DMS 273 treated with DMSO at 0.1 percent for 48 hours (cell line): ENCODE data around the gene DCTN4.

Experiments
- DNase-seq: peaks from one replicate; lab custom pipeline; 2025; lab: John Stamatoyannopoulos, UW

Gene DCTN4

GRCh38 chr5:150670275-150670947, 88.4 kb downstream of the DCTN4 start:
- no peak for DNase-seq

GRCh38 chr5:150665044-150665443, 93.8 kb downstream of the DCTN4 start:
- DNase-seq = no peak

- no peak for DNase-seq
These were observed 94.9 kb downstream of the DCTN4 start for GRCh38 chr5:150663936-150664335.

- DNase-seq = no peak
These were observed 95.9 kb downstream of the DCTN4 start for GRCh38 chr5:150662731-150663516.

- no peak for DNase-seq
These were observed 96.8 kb downstream of the DCTN4 start for GRCh38 chr5:150661821-150662596.

- DNase-seq = no peak
These were observed 97.7 kb downstream of the DCTN4 start, which contains the start of gene MYOZ3 for GRCh38 chr5:150661086-150661485. TSS of gene MYOZ3 (plus strand) at chr5:150661251. CDS start at chr5:150662942, 1,691 bp downstream.

- no peak for DNase-seq
These were observed 98.5 kb downstream of the DCTN4 start for GRCh38 chr5:150660108-150660831.

GRCh38 chr5:150659360-150660107, 99.3 kb downstream of the DCTN4 start:
- no peak for DNase-seq

- DNase-seq = no peak
These were observed 100.0 kb downstream of the DCTN4 start for GRCh38 chr5:150658699-150659265.
